K562 (cell line): ENCODE results near the gene NLGN2.

Experiments
- EZH2 ChIP-seq: IDR thresholded peaks from 2 replicates; pipeline ENCODE4 v1.6.1; 2012; ENCODE audit warnings: low read depth, mild to moderate bottlenecking, inconsistent platforms, low read length, borderline replicate concordance
- GTF2F1 ChIP-seq: IDR thresholded peaks from 2 replicates; pipeline ENCODE4 v1.6.1; 2011; ENCODE audit warnings: low read depth, low read length, improper control_type of control experiment
- MYNN ChIP-seq, 2 experiments: sonication (generic); formaldehyde crosslinking in 1 of 2; IDR thresholded peaks; 2 replicates each; pipeline versions ENCODE4 v1.5.0 to v1.6.1; 2016 to 2020; ENCODE audit warnings: antibody characterized with exemption in 1 of 2, missing genetic modification reagents in 1 of 2
- POLR2A ChIP-seq: fragments of 450-650 bp; conservative IDR thresholded peaks from 2 replicates; pipeline ENCODE4 v1.6.1; 2016
- POU5F1 ChIP-seq: fragments of 150-350 bp; IDR thresholded peaks from 2 replicates; pipeline ENCODE4 v1.6.1; 2014; ENCODE audit warnings: borderline replicate concordance, low read length, low read depth, mild to moderate bottlenecking; ENCODE audit not compliant: partially characterized antibody
- ZBTB7A ChIP-seq: IDR thresholded peaks from 2 replicates; pipeline ENCODE4 v1.6.1; 2011; ENCODE audit warnings: low read depth, mild to moderate bottlenecking, low read length, moderate library complexity, borderline replicate concordance; ENCODE audit not compliant: control insufficient read depth
- TF ChIP-seq, protein P1 (sequence below): fragments of 450-650 bp; IDR thresholded peaks from 2 replicates; pipeline ENCODE4 v1.6.1; 2016; ENCODE audit warnings: missing biosample characterization, missing genetic modification characterization
- TF ChIP-seq, protein P2 (sequence below): sonication (generic); formaldehyde crosslinking; IDR thresholded peaks from 2 replicates; pipeline ENCODE4 v1.9.0; 2022; ENCODE audit warnings: mild to moderate bottlenecking, missing genetic modification reagents

DNA sequence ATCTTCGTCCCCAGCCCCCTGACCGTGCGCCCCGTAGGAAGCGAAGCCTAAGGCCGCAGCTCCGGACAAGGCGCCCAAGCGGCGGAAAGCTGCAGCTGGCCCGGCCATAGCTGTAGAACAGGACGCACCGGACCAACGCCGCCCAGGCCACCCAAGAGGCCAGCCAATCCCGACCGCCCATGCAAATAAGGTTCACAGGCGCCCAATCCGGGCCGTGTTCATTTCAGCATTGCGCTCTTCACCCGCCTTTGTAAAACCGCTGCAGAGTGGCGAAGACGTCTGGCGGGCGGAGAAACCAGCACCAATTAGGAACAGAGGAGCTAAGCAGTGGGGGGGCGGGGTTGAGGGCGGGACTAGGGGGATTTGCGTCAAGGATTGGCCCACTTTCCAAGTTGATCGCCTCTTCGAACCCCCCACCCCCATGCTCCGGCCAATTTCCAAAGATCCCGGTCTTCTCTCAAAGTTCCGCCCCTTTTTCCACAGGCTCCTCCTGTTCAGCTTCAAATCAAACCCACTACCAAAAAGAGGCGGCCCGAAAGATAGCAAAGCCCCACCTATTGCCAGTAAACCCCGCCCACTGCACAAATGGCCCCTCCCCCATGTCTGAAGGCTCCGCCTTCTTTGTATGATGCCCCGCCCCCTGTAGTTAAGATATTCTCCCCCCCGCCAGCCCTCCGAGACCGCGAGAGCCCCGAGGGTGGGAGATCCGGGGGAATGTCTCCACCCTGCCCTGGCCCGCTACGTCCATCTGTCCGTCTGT lies 3.5 kb upstream of the NLGN2 start, which contains the start of gene TMEM256:
- TF ChIP-seq GTF2F1: no peak
- no peak for TF ChIP-seq MYNN (IDR thresholded peaks at IDR 0.05)
- TF ChIP-seq MYNN (CRISPR knock-in tag; IDR thresholded peaks at IDR 0.05): no peak
- TF ChIP-seq, protein P1, sequence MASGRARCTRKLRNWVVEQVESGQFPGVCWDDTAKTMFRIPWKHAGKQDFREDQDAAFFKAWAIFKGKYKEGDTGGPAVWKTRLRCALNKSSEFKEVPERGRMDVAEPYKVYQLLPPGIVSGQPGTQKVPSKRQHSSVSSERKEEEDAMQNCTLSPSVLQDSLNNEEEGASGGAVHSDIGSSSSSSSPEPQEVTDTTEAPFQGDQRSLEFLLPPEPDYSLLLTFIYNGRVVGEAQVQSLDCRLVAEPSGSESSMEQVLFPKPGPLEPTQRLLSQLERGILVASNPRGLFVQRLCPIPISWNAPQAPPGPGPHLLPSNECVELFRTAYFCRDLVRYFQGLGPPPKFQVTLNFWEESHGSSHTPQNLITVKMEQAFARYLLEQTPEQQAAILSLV: no peak
- TF ChIP-seq ZBTB7A: peak; percentile 85
- no peak for TF ChIP-seq EZH2
- TF ChIP-seq, protein P2, sequence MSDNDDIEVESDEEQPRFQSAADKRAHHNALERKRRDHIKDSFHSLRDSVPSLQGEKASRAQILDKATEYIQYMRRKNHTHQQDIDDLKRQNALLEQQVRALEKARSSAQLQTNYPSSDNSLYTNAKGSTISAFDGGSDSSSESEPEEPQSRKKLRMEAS (CRISPR knock-in tag): no peak
- no peak for TF ChIP-seq POU5F1
- TF ChIP-seq POLR2A: peak; percentile 86
